HepG2 (cell line): ENCODE data around the gene OLFM1. TPM values are rescaled to one million over a fixed set of nuclear protein-coding genes. Genes with fewer than 3 reads are reported as not detected.

ENCODE experiments used
- ATAC-seq: fragments of 200-7000 bp; cut with Tn5 transposase; 3 replicates; pipeline ENCODE4 v1.9.1; 2020; ENCODE audit warnings: mild to moderate bottlenecking, moderate library complexity
- BruUV-seq: library from RNA; stranded (reverse); fragments of 400-500 nt; replicated peaks from 2 replicates; lab custom pipeline; 2021; lab: Mats Ljungman, UMichigan
- CTCF ChIA-PET: fragments of 300-600 bp; formaldehyde crosslinking; extraction: SDS; loops from one replicate; lab custom pipeline; 2021; ENCODE audit warnings: low total read pairs, inconsistent platforms, low intra/inter-chr PET ratio; lab: Yijun Ruan, JAX
- POLR2A ChIA-PET: fragments of 350-600 bp; sonication (Branson Sonifier 250); formaldehyde crosslinking; loops from one replicate; lab custom pipeline; 2020; ENCODE audit warnings: antibody characterized with exemption, inconsistent platforms; lab: Yijun Ruan, JAX
- DNase-seq: peaks from one replicate; pipeline ENCODE4 v3.0.0-alpha.2; 2015; ENCODE audit warnings: low spot score
- FAIRE-seq: peaks from 3 replicates; lab custom pipeline; 2011; peaks lifted over from hg19 to GRCh38; lab: Jason Lieb, UNC
- H2AFZ ChIP-seq: one replicate; pipeline ENCODE4 v1.6.1; 2011; ENCODE audit warnings: low read length, inconsistent platforms
- H3K27ac ChIP-seq: fragments of 300-600 bp; 3 replicates; pipeline ENCODE4 v1.8.0; 2011; ENCODE audit warnings: mixed run types, mild to moderate bottlenecking, mixed read lengths, low read length, inconsistent platforms; ENCODE audit not compliant: insufficient read depth; ENCODE audit errors: extremely low read length
- H3K27me3 ChIP-seq, 2 experiments: fragments of 200-600 bp in 1 of 2; 2 replicates in 1 of 2; 3 replicates in 1 of 2; pipeline versions ENCODE4 v1.6.0 to v1.8.0; 2011; ENCODE audit warnings: low read length in 2 of 2, mild to moderate bottlenecking in 2 of 2, moderate library complexity in 2 of 2, inconsistent platforms in 1 of 2; ENCODE audit not compliant: insufficient read depth in 2 of 2, control insufficient read depth in 1 of 2
- H3K36me3 ChIP-seq, 2 experiments: fragments of 200-600 bp in 1 of 2; replicated peaks in 1 of 2; 2 replicates in 1 of 2; 3 replicates in 1 of 2; pipeline versions ENCODE4 v1.5.1 to v1.8.0; 2011; ENCODE audit warnings: low read length in 2 of 2, inconsistent platforms in 1 of 2; ENCODE audit not compliant: insufficient read depth in 2 of 2, control insufficient read depth in 1 of 2
- H3K4me1 ChIP-seq: 2 replicates; pipeline ENCODE4 v1.5.1; 2012; ENCODE audit warnings: low read length, inconsistent platforms; ENCODE audit not compliant: insufficient read depth
- H3K4me2 ChIP-seq: 2 replicates; pipeline ENCODE4 v1.6.0; 2011; ENCODE audit warnings: low read depth, low read length, inconsistent platforms
- H3K4me3 ChIP-seq, 3 experiments: fragments of 200-600 bp in 1 of 3; sonication (generic), shearing (Covaris generic) in 1 of 3; replicated peaks in 1 of 3; 2 replicates each; pipeline ENCODE4 v1.5.1; 2011 to 2016; ENCODE audit warnings: low read length in 3 of 3, inconsistent platforms in 2 of 3, low read depth in 2 of 3, mild to moderate bottlenecking in 2 of 3, control low read depth in 1 of 3, mixed read lengths in 1 of 3; ENCODE audit not compliant: insufficient read depth in 1 of 3
- H3K79me2 ChIP-seq: one replicate; pipeline ENCODE4 v1.6.1; 2011; ENCODE audit warnings: low read length, inconsistent platforms; ENCODE audit not compliant: insufficient read depth
- H3K9ac ChIP-seq: 2 replicates; pipeline ENCODE4 v1.6.0; 2011; ENCODE audit warnings: mild to moderate bottlenecking, low read depth, low read length, inconsistent platforms; ENCODE audit not compliant: insufficient read depth
- H3K9me3 ChIP-seq: 2 replicates; pipeline ENCODE4 v1.5.1; 2012; ENCODE audit warnings: mild to moderate bottlenecking, low read length
- H4K20me1 ChIP-seq: 2 replicates; pipeline ENCODE4 v1.6.0; 2011; ENCODE audit warnings: inconsistent platforms, mild to moderate bottlenecking, low read length, moderate library complexity; ENCODE audit not compliant: insufficient read depth
- GPBP1L1 ChIP-seq: sonication (generic); formaldehyde crosslinking; IDR thresholded peaks from 2 replicates; pipeline ENCODE4 v1.5.0; 2020; ENCODE audit warnings: mild to moderate bottlenecking, missing genetic modification reagents
- MNT ChIP-seq: fragments of 450-650 bp; IDR thresholded peaks from 2 replicates; pipeline ENCODE4 v1.6.1; 2016
- NR1H2 ChIP-seq: sonication (generic); formaldehyde crosslinking; IDR thresholded peaks from 2 replicates; pipeline ENCODE4 v1.8.1; 2022; ENCODE audit warnings: low read depth, missing genetic modification reagents, borderline replicate concordance
- PHF8 ChIP-seq: sonication (generic); formaldehyde crosslinking; IDR thresholded peaks from 2 replicates; pipeline ENCODE4 v1.5.0; 2020; ENCODE audit warnings: missing genetic modification reagents
- SRSF9 ChIP-seq: fragments of 200-400 bp; formaldehyde crosslinking; IDR thresholded peaks from 2 replicates; pipeline ENCODE4 v1.6.1; 2018; ENCODE audit warnings: borderline replicate concordance, mild to moderate bottlenecking, low read depth, low read length; ENCODE audit not compliant: insufficient read depth, poor library complexity, severe bottlenecking
- ZNF572 ChIP-seq: sonication (generic); formaldehyde crosslinking; IDR thresholded peaks from 2 replicates; pipeline ENCODE4 v1.5.1; 2020; ENCODE audit warnings: mild to moderate bottlenecking, missing genetic modification reagents
- ZSCAN30 ChIP-seq: sonication (generic); formaldehyde crosslinking; IDR thresholded peaks from 2 replicates; pipeline ENCODE4 v1.5.0; 2020; ENCODE audit warnings: mild to moderate bottlenecking, missing genetic modification reagents
- WGBS: methylation state at CpG from one replicate; pipeline ENCODE4 v1.1.6; 2017; ENCODE audit warnings: low lambda C conversion rate; 5-methylcytosine and 5-hydroxymethylcytosine counted together
- in situ Hi-C: cut with HindIII; loops from 2 replicates; pipeline ENCODE4 v1.10.0; 2017; ENCODE audit warnings: low pct_unique_long_range_greater_than_20kb; ENCODE audit not compliant: extremely low pct_ligation_motif_present
- intact Hi-C: fragments of 100-400 bp; cut with micrococcal nuclease; formaldehyde crosslinking; loops from one replicate; pipeline ENCODE4 v1.10.0; 2022; ENCODE audit not compliant: unreplicated experiment
- polyA plus RNA-seq, 8 experiments: library from polyadenylated mRNA; depleted of rRNA in 3 of 8; stranded (reverse) in 7 of 8; unstranded in 1 of 8; fragments of >200 nt; fragmentation: Illumina TruSeq in 4 of 8; extraction: Trizol in 4 of 8; gene quantifications; 2 replicates each; pipeline versions ENCODE4 v1.2.1 to v1.2.3, GENCODE V29; 2011 to 2016; ENCODE audit warnings: low read depth in 4 of 8, missing spikeins in 1 of 8, mixed read lengths in 1 of 8; ENCODE audit not compliant: insufficient read depth in 1 of 8
- total RNA-seq, 5 experiments: library from RNA; depleted of rRNA; stranded (reverse); fragments of >200 nt; fragmentation: Illumina TruSeq; extraction: Trizol; gene quantifications; 2 replicates each; pipeline ENCODE4 v1.2.3, GENCODE V29; 2016; ENCODE audit warnings: low read depth in 1 of 5

Gene OLFM1
- total and polyA plus RNA-seq, 2 of the 13 experiments (the other 11 are each of a cell fraction or from before 2014, with no cell fraction given), result not detected

- POLR2A ChIA-PET, result no interaction called here
- intact Hi-C loops, result no loop called here
Measured at GRCh38 chr9:135067096-135067710, 20.3 kb upstream of the OLFM1 start.

More at GRCh38 chr9:135067096-135067710, 20.3 kb upstream of the OLFM1 start:
- Histone ChIP-seq H3K27ac (no peak overlapping the region), H3K9ac (no peak overlapping the region), H3K4me2 (no peak overlapping the region), H3K4me1 (no peaks in the 10 kb centered on the region), H3K27me3 (peaks cover 1 to 35% of the 10 kb centered on the region in 2 experiments; a peak in 4 of 5 replicates), H2AFZ (no peak overlapping the region), H3K4me3 (no peak overlapping the region), H3K79me2 (no peaks in the 10 kb centered on the region), H4K20me1 (0 out of 2 replicates have a peak, but pooled peaks cover 2% of the 10 kb centered on the region), H3K36me3 (no peaks in the 10 kb centered on the region), H3K9me3 (peaks cover 22% of the 10 kb centered on the region)
- DNase-seq, result no peak
- in situ Hi-C loops, result no loop called here
- FAIRE-seq, result no peak
- TF ChIP-seq GPBP1L1, result no peak
- no peak for TF ChIP-seq ZNF572 (CRISPR knock-in tag)
- TF ChIP-seq NR1H2 (CRISPR knock-in tag), result no peak
- TF ChIP-seq PHF8 (CRISPR knock-in tag), result no peak
- no peak for TF ChIP-seq ZSCAN30 (CRISPR knock-in tag)
- TF ChIP-seq SRSF9, result no peak
- peak; percentile 93 for TF ChIP-seq MNT
- ATAC-seq, result no peak
- 33% methylated on average over 20 of the region's 20 CpGs for WGBS
- BruUV-seq, result no TSS peak
- CTCF ChIA-PET, result no interaction called here
